GM18505 (cell line): ENCODE data around the gene PKD1.
"Not testable (repeated sequence)": the region's sequence is repeated elsewhere in the genome, so short reads cannot be mapped to it uniquely, and the experiment has no call there.

Source experiments
- ATAC-seq: cut with Tn5 transposase; IDR thresholded peaks from one replicate; pipeline ENCODE4 v1.9.1; 2021; ENCODE audit not compliant: unreplicated experiment
- POLR2A ChIP-seq: IDR thresholded peaks from 4 replicates; pipeline ENCODE4 v1.6.1; 2011; ENCODE audit warnings: borderline replicate concordance; ENCODE audit not compliant: insufficient read depth, insufficient read length; ENCODE audit errors: extremely low read depth

The PKD1 gene

DNA sequence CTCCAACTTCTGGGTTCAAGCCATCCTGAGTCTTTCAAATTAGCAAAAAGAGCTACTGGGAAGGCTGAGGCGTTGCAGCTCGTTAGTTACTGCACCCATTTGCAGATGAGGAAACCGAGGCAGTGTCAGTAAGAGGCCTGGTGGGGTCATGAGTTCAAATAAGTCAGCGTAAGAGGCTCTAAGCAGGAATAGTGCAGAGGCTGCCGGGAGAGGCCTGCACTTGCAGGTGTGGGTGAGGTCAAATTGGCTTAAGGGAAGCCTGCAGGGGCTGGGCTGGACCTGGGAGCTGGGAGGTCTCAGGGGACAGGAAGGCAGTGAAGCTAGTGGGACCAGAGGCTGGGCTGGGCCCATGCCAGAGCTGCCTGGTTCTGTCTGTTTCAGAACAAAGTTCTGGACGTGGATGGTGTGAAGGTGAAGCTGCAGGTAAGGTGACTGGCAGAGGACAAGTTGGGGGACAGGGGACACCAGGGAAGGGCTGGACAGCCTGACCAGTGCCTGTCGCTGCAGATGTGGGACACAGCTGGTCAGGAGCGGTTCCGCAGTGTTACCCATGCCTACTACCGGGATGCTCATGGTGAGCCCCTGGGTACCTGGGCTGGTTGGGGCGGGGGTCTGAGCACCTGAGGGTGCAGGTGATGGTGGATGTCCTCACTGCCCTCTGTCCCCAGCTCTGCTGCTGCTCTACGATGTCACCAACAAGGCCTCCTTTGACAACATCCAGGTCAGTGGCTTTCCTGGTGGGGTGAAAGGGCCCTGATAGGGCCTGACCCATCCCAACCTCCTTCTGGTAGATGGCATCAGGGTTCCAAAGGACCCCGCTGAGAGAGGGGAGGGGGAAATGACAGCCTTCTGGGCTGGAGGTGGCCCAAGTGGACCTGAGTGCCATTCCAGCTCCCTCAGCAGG, 15.7 kb upstream of the PKD1 start:
- no peak for ATAC-seq
- peak; percentile 37 for TF ChIP-seq POLR2A

DNA sequence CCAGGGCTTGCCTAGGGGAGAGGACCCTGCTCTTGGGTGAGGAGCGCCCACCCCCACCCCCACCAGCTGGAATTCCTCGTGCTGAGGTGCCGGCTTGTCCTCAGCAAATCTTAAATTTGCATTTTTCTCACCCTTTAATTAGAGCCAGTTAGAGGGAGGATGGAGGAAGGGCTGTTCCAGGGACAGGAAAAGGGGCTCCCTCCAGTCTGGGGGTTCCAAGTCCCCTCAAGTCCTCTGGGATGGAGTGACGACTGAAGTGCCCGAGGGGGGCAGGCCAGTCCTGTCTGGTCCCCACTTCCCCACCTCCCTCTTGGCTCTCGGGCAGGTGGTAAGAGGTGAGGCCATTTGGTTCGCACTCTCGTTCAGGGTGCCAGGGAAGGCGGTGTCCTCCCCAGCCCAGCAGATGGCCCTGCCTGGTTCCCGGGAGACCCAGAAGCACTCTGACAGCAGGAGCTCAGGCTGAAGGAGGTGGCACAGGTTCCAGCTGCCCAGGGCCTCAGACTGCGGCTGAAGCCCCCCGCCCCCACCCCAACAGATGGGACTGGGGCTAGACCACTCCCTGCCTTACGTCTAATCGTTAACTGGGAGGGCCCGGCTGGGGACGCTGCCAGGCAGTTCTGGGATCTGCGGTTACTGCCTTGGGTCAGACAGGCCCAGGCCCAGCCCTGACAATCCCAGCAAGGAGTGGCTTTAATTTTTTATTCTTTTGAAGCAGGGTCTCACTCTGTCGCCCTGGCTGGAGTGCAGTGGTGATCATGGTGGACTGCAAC, 14.9 kb upstream of the PKD1 start:
- TF ChIP-seq POLR2A = peak; percentile 4
- ATAC-seq = no peak

GRCh38 chr16:2149630-2150417, 14.1 kb upstream of the PKD1 start:
- peak; percentile 22 for TF ChIP-seq POLR2A
- ATAC-seq = no peak

DNA sequence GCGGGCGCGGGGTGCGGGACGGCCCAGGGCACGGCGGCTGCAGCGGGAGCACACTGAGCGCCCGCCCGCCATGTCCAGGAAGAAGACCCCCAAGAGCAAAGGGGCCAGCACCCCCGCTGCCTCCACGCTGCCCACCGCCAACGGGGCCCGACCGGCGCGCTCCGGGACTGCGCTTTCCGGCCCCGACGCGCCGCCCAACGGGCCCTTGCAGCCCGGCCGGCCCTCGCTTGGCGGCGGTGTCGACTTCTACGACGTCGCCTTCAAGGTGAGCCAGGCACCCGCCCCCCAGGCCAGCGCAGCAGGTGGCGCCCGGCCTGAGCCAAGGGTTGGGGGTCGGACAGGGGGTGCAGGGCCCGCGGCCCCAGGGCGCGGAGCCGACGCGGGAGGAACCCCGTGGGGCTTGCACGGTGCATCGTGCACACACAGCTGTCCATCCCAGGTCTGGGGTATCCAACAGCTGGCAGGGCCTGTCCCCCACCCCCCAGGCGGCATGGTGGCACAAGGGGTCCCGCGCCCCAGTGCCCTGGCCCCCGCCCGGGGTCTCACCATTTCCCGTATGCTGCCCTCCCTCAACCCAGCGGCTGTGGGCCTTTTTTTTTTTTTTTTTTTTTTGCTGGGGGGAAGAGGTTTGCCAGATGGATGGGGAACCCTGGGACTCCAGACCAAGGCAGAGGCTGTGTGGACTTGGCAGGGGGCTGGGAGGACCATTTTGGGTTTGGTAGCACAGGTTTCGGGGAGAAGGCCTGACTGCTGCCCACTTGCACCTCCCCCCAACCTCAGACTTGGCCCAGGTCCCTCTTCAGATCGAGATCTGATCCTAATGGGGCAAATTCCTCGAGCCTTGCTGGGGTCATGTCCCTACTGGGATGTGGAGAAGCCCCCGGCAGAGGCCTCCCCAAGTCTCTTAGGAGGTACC, 13.3 kb upstream of the PKD1 start:
- no peak for TF ChIP-seq POLR2A
- no peak for ATAC-seq

DNA sequence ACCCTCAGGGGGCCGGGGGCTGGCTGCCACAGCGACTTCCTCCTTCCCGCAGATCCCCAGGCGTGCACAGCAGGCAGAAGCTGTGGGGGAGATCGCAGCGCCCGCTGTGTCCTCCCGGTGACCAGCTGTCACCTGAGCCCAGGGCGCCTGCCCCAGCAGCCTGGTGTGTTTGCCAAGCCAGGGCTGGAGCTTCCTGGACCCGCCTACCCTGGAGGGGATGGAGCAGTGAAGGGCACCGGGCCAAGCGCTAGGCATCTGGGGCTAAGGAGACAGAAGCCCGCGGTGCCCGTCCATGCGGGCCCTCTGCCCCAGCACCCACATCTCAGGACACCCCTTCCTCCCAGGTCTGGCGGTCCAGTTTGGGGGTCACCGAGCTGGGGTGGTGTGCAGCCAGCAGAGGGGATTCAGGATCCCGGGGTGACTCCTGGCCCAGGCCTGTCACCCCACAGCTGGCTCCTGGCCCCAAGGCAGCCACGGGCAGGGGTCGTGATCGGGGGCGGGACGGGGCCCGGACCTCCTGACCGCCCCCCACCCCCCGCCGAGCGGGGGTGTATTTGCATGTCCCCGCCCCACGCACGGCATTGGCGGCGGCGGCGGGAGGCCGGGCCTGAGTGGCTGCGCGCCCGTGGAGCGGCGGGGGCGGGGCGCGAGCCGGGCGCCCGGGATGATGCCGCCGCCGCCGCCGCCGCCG, 12.4 kb upstream of the PKD1 start, which contains the start of gene RAB26:
Gene RAB26 (plus strand): TSS at position 645 of the 691 bp plus-strand sequence. CDS start 159 bp downstream, outside the sequence.
- no peak for ATAC-seq
- no peak for TF ChIP-seq POLR2A

DNA sequence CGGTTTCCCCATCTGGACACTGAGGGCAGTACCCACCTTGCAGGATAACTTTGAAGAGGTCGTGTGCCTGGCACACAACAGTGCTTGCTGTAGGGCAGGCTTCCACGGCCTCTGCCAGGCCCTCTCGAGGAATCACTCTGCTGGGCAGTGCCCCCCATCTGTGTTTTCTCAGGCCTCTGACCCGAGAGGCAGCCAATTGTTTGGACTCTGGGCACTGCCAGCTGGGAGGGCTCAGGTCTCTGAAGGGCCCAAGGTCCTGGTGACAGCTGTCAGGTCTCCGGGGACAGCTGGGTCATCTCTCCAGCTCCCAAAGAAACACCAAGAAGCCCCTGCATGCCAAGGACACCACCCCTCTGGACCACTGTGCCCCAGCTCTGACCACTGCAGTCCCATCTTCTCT, 11.7 kb upstream of the PKD1 start:
- ATAC-seq = no peak
- no peak for TF ChIP-seq POLR2A

GRCh38 chr16:2145843-2146242, 10.1 kb upstream of the PKD1 start:
- no peak for ATAC-seq
- TF ChIP-seq POLR2A = no peak

- no peak for TF ChIP-seq POLR2A
- ATAC-seq = no peak
Observed at GRCh38 chr16:2143878-2144485, 8.3 kb upstream of the PKD1 start.

DNA sequence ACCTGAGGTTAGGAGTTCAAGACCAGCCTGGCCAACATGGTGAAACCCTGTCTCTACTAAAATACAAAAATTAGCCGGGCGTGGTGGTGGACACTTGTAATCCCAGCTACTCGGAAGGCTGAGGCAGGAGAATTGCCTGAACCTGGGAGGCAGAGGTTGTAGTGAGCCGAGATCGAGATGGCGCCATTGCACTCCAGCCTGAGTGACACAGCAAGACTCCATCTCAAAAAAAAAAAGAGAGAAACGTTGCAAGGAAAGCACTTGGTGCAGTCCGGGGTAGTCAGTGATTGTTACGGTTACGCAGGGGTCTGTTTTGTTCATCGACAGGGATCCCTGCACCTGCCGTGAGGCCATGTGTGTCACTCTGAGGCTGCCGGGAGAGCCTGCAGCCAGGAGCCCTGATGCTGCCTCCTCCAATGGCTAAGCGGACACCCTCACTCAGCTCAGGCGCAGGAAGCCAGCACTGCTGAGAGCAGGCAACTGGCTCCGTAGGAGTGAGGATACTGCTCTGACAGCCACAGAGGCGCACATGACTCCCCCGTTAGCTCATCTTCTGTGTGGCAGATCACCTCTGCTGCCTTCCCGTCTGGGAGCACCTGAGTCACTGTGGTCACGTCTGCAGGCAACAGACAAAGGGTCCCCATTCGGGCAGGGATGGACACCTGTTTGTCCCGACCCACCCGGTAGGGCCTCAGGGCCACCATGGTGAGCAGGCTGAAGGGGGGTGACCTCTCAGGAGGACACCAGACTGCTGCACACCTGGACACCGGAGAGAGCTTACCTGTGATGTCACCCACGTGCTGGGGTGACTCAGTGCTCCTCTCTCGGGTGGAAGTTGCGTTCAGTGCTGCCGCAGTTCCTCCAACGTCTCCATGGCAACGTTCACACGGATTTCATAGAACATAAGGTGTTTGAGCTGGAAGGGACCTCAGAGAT, 7.5 kb upstream of the PKD1 start:
- TF ChIP-seq POLR2A = no peak
- ATAC-seq = no peak

DNA sequence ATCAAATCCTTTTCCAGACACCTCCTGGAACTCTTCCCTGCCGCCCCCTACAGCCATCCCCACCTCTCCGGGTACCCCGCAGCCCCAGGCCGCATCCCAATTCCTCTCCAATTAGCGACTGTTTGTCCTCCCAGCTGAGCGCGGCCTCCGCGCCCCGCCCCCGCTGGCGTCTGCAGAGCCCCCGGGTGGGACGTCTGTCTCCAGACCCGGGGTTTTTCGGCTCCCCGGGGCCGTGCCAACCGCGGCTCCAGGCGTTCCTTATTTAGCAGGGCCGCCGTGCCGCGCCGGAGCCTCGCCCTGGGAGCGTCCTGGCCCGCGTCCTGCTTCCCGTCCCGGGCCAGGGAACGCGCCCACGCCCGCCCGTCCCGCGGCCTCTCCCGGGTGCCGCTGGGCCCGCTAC, 627 bp downstream of the PKD1 start:
- not testable (repeated sequence) for ATAC-seq

DNA sequence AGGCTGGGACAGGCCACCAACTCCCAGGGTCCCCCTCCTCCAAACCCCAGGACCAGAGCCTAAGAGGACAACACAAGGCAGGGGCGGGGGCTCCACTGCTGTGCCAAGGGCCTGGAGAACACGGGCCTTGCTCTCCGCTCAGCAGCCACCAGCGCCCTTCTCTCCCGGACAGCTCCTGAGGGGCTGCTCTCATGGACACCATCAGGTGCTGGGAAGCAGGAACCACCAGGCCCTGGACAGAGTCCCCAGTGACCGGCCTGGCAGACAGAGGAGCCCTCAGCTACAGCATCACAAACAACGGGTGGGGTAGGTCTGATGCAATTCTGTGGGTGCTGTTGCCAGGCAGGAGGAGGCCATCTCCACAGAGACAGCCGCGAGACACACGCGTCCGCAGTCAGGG, 1.9 kb downstream of the PKD1 start:
- not testable (repeated sequence) for ATAC-seq

DNA sequence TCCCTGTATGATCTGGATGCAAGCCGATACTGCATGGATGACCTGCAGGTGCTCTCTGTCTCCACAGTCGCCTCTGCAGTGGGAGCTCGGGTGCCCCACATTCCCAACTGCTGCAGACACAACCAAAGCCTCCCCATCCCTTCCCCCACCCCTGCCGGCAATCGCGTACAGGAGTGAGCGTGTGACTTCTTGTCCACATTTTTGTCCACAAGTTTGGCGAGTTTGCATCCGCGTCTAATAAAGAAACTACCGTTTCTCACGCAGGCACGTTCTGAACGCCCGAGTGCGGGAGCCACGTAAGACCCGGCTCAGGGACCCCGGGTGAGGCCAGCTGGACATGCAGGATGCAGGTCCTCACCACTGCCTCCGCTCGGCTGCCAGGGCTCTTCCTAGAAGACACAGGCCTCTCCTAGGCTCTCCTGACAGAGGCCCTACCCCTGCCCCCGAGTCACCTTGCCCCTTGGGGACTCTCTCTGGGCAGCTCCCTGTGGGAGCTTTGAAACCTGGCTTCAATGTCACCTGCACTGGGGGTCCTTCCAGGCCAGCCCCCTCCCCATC, 5.7 kb downstream of the PKD1 start:
- ATAC-seq = not testable (repeated sequence)

DNA sequence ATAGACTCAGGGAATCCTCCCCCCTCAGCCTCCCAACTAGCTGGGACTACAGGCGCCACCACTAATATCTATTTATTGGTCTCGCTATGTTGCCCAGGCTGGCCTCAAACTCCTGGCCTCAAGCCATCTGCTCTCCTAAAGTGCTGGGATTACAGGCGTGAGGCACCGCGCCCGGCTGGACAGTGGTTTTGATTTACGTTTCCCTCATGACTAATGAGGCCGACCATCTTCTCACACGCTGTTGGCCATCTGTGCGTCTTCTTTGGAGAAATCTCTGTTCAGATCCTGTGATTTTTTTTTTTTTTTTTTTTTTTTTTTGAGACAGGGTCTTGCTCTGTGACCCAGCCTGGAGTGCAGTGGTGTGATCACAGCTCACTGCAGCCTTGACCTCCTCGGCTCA, 6.4 kb downstream of the PKD1 start:
- ATAC-seq = not testable (repeated sequence)

GRCh38 chr16:2127630-2128280, 7.9 kb downstream of the PKD1 start:
- not testable (repeated sequence) for ATAC-seq

GRCh38 chr16:2126928-2127556, 8.7 kb downstream of the PKD1 start:
- ATAC-seq = not testable (repeated sequence)
